GM20431 (cell line): ENCODE measurements around the gene FAM181A.

Experiments
- in situ Hi-C: fragments of 300-500 bp; cut with MseI, MboI; formaldehyde crosslinking; loops from one replicate; pipeline ENCODE4 v1.15.0; 2020; ENCODE audit warnings: low sequenced_read_pairs; ENCODE audit not compliant: unreplicated experiment

FAM181A gene

DNA sequence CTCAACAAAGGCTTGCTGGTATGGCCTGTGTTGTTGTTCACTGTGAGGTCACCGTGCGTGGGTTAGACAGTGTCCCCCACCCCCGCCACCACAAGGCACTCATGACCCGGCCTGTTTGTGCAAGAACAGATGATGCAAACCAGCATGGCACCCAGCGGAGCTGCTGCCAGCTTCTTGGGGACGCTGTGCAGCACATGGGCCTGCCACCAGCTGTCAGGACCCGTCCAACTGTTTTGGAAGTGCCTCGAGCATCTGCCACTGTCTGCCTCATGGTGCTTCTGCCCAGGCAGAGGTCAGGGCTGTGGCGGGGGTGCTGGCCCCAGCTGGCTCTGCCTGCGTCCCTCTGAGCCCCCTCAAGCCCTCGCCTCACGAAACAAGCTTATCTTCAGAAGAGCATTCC lies 47.7 kb downstream of the FAM181A start:
- in situ Hi-C loops = no loop called here

DNA sequence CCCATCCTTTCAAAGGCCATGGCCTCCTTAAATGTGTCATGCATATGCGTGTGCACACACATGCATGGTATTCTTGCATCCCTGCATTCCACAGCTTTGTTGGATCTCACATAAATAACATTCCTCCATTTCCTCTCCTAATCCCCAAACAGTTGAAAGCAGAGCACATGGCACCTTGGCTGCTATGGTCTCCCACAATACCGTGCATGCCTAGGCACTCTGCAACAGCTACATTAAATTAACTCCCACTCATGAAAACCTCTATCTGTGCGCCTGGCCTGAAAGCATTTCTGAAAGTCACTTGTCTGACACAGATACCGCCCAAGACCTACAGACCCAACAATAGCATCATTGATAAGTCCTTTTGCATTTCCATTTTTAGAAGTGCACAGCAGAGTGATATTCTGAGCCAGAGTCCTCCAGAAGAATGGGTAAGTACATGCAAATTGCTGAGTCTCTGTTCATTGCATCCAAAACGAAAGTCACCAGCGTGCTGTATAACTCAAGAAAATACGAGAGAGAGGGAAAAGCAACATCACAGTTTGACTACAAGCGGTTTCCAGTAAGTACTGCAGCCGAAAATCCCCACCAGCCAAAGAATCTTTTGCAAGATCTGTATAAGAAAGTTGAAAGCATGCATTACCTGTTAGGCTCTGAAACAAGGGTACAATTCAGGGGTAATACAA lies 48.8 kb downstream of the FAM181A start:
- in situ Hi-C loops = no loop called here

DNA sequence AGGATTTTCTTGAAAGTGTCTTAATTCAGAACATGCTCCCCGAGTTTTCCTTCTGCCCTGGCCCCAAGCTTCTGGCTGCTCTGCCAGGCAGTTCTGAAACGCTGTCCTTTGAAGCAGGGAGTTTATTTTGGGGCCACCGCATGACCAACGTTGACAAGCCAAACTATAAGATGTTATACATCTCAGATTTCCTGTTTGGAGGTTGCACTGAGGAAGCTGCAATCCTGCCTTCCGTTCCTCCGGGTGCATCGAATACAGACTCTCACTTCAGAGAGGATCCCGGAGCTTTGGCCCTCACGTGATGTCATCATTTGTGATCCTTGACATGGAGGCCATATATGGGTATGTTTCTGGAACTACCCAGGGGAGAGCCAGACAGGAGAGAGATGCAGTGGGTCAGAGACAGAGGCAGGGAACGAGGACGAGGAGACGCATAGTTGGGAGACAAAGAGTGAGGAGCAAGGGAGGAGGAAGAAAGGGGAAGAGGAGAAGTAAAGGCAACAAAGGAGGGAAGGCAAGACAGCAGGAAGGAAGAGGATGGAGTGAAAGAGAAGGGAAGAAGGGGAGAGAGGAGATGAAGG lies 49.4 kb downstream of the FAM181A start, which contains the start of gene ASB2:
Gene ASB2 (minus strand): TSS at position 94 of the 581 bp plus-strand sequence. CDS start 12,031 bp downstream, outside the sequence.
- in situ Hi-C loops = no loop called here

DNA sequence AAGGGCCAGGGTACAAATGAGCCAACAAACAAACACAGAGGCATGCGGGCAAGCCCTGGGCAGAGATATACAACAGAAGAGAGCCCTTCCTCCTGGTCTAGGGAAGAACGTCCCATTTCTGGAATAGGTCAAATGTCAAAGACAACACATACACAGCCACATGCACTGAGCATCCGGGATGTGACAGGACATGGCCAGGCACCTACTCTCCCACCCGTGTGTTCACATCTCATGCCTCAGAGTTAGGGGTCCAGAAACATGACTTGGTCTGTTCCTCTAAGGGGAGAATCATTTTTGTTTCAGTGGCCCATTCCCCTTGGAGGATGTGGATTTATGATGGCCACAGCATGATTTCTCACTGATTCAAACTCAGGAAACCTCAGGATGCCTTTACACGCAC lies 50.0 kb downstream of the FAM181A start:
- in situ Hi-C loops = no loop called here

DNA sequence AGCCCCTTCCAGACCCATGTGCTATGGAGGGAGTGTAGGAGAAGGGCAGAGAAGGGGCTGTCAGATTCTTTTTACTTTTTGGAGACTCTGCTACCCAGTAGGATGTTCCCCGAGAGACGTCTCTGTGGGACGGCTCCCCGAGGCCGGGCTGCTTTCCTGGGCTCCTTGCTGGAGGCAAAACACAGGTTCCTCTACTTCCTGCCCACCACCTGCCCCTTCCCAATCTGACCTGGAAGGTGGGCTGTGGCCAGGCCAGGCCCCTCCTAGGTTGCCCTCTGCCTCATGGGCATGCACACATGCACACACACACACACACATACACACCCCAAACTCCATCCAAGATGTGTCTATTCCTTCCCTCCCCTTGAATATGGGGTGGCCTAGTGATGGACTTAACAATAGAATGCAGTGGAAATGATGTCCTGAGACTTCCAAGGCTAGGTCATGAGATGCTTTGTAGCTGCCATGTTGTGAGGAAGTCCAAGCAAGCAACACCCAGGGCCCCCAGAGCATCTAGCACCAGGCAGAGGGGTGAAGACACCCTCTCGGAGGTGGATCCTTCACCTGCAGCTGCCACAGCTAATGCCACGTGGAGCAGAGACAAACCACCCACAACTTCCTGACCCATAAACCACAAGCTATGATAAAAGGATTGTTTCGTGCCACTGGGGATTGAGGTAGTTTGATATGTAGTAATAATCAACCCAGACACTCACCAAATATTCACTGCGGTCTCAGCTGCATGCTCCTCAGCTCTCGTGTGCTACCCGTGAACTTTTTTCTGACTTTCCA lies 50.8 kb downstream of the FAM181A start:
- in situ Hi-C loops = no loop called here

DNA sequence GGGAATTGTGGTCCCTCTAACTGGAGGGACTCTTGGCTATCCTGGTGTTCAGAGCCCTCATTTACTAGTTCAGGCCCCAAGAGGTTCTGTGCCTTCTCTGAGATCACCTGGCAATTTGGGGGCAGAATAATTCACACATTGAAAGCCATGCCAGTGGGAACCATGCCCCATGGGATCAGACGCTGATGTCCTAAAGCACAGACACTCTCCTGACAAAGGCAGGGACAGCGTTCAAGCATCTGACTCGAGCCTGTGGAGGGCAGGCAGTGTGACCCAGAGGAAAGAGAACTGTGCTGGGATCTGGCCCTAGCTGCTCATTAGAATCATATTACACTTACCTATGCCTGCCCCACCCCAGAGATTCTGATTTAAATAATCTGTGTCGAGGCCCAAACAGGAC lies 51.6 kb downstream of the FAM181A start:
- in situ Hi-C loops = no loop called here
